HL-60 (cell line): ENCODE measurements around the gene CCDC92.

Experiments
- CTCF ChIP-seq: IDR thresholded peaks from one replicate; pipeline ENCODE4 v1.5.1; 2011; ENCODE audit warnings: low read length, control low read depth, inconsistent platforms; ENCODE audit not compliant: insufficient read depth
- GABPA ChIP-seq: IDR thresholded peaks from 2 replicates; pipeline ENCODE4 v1.6.1; 2012; ENCODE audit warnings: low read depth
- POLR2AphosphoS5 ChIP-seq: IDR thresholded peaks from 2 replicates; pipeline ENCODE4 v1.6.1; 2012; ENCODE audit warnings: low read depth
- SPI1 ChIP-seq: IDR thresholded peaks from 2 replicates; pipeline ENCODE4 v1.6.1; 2012; ENCODE audit warnings: low read depth, mild to moderate bottlenecking, borderline replicate concordance
- TF ChIP-seq, protein P1 (sequence below): IDR thresholded peaks from 2 replicates; pipeline ENCODE4 v1.6.1; 2012; ENCODE audit warnings: low read depth; ENCODE audit not compliant: insufficient replicate concordance

GRCh38 chr12:123943816-123944215 is 28.8 kb downstream of the CCDC92 start:
- TF ChIP-seq CTCF (no peak), POLR2AphosphoS5 (no peak), GABPA (no peak), SPI1 (no peak)
- TF ChIP-seq, protein P1, sequence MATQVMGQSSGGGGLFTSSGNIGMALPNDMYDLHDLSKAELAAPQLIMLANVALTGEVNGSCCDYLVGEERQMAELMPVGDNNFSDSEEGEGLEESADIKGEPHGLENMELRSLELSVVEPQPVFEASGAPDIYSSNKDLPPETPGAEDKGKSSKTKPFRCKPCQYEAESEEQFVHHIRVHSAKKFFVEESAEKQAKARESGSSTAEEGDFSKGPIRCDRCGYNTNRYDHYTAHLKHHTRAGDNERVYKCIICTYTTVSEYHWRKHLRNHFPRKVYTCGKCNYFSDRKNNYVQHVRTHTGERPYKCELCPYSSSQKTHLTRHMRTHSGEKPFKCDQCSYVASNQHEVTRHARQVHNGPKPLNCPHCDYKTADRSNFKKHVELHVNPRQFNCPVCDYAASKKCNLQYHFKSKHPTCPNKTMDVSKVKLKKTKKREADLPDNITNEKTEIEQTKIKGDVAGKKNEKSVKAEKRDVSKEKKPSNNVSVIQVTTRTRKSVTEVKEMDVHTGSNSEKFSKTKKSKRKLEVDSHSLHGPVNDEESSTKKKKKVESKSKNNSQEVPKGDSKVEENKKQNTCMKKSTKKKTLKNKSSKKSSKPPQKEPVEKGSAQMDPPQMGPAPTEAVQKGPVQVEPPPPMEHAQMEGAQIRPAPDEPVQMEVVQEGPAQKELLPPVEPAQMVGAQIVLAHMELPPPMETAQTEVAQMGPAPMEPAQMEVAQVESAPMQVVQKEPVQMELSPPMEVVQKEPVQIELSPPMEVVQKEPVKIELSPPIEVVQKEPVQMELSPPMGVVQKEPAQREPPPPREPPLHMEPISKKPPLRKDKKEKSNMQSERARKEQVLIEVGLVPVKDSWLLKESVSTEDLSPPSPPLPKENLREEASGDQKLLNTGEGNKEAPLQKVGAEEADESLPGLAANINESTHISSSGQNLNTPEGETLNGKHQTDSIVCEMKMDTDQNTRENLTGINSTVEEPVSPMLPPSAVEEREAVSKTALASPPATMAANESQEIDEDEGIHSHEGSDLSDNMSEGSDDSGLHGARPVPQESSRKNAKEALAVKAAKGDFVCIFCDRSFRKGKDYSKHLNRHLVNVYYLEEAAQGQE = no peak
